Measurements from ENCODE around the gene MED31.

GRCh38 chr17:6661464-6661848 is 10.1 kb upstream of the MED31 start:
- TF ChIP-seq EZH2 (IDR thresholded peaks at IDR 0.05; ENCODE audit: insufficient read depth, poor library complexity, severe bottlenecking) = no peak
- no peak for TF ChIP-seq EZH2phosphoT487 (IDR thresholded peaks at IDR 0.05; ENCODE audit: insufficient read depth, low read depth)
